Measurements from ENCODE around the gene GKN1.
"Not testable (repeated sequence)": the region's sequence is repeated elsewhere in the genome, so short reads cannot be mapped to it uniquely, and the experiment has no call there.

The GKN1 gene

GRCh38 chr2:68974251-68974650 is at the start of gene GKN1:
GKN1 (plus strand) TSS chr2:68974636; CDS start chr2:68974678, 42 bp downstream.
- no peak for DNase-seq

GRCh38 chr2:68925295-68925896 is 49.0 kb upstream of the GKN1 start:
- peak; percentile 20 to 75 for DNase-seq

- DNase-seq, result no peak
These were observed 47.6 kb upstream of the GKN1 start for GRCh38 chr2:68926796-68927195.

- no peak for DNase-seq
These were observed 43.2 kb upstream of the GKN1 start for GRCh38 chr2:68931149-68931711.

GRCh38 chr2:68931799-68932198 is 42.6 kb upstream of the GKN1 start:
- DNase-seq, result no peak

GRCh38 chr2:68932402-68932801 is 42.0 kb upstream of the GKN1 start:
- DNase-seq, result no peak

- DNase-seq, result no peak
These were observed 40.4 kb upstream of the GKN1 start for GRCh38 chr2:68934021-68934420.

- no peak for DNase-seq
These were observed 39.0 kb upstream of the GKN1 start for GRCh38 chr2:68935471-68935870.

- DNase-seq, result no peak
These were observed 38.0 kb upstream of the GKN1 start for GRCh38 chr2:68936427-68936826.

GRCh38 chr2:68936889-68937288 is 37.5 kb upstream of the GKN1 start:
- no peak for DNase-seq

GRCh38 chr2:68937346-68938055 is 36.9 kb upstream of the GKN1 start:
- no peak for DNase-seq

GRCh38 chr2:68938938-68939337 is 35.5 kb upstream of the GKN1 start:
- no peak for DNase-seq

GRCh38 chr2:68939962-68940361 is 34.5 kb upstream of the GKN1 start:
- no peak for DNase-seq

GRCh38 chr2:68940369-68940768 is 34.1 kb upstream of the GKN1 start:
- DNase-seq, result no peak

GRCh38 chr2:68942827-68943226 is 31.6 kb upstream of the GKN1 start:
- no peak for DNase-seq

- peak; percentile 32 to 82 for DNase-seq
These were observed 30.6 kb upstream of the GKN1 start for GRCh38 chr2:68943581-68944568.

GRCh38 chr2:68946117-68946516 is 28.3 kb upstream of the GKN1 start:
- no peak for DNase-seq

GRCh38 chr2:68948710-68949109 is 25.7 kb upstream of the GKN1 start:
- DNase-seq, result no peak

GRCh38 chr2:68951899-68952298 is 22.5 kb upstream of the GKN1 start:
- DNase-seq, result no peak

GRCh38 chr2:68952887-68953521 is 21.4 kb upstream of the GKN1 start, which contains the start of gene GKN2:
GKN2 (minus strand) TSS chr2:68952893; CDS start chr2:68952861, 32 bp downstream.
- DNase-seq, result no peak

GRCh38 chr2:68955432-68955831 is 19.0 kb upstream of the GKN1 start:
- not testable (repeated sequence) for DNase-seq

- DNase-seq, result no peak
These were observed 15.4 kb upstream of the GKN1 start for GRCh38 chr2:68959001-68959400.

GRCh38 chr2:68961380-68961779 is 13.1 kb upstream of the GKN1 start:
- no peak for DNase-seq

All from NCI-H526 (cell line).